Endodermal cell (in vitro differentiated cells): Measurements from ENCODE around the gene MX1. TPM values are rescaled to one million over a fixed set of nuclear protein-coding genes. Genes with fewer than 3 reads are reported as not detected.
A peak's percentile ranks its signal among the peaks of the same experiment; 100 is the strongest.

ENCODE experiments used
- DNase-seq: peaks from one replicate; pipeline ENCODE4 v3.0.0-alpha.2; 2017
- H3K27ac ChIP-seq: 2 replicates; pipeline ENCODE4 v1.5.1; 2013; ENCODE audit warnings: mild to moderate bottlenecking, low read depth, low read length, moderate library complexity
- H3K27me3 ChIP-seq: 2 replicates; pipeline ENCODE4 v1.6.1; 2013; ENCODE audit warnings: mild to moderate bottlenecking, low read length, moderate library complexity; ENCODE audit not compliant: insufficient read depth, control insufficient read depth, poor library complexity, severe bottlenecking
- H3K36me3 ChIP-seq: 2 replicates; pipeline ENCODE4 v1.7.0; 2013; ENCODE audit warnings: mild to moderate bottlenecking, low read length, moderate library complexity; ENCODE audit not compliant: control insufficient read depth, insufficient read depth
- H3K4me1 ChIP-seq: one replicate; pipeline ENCODE4 v1.7.0; 2013; ENCODE audit warnings: low read length; ENCODE audit not compliant: control insufficient read depth, insufficient read depth
- H3K4me3 ChIP-seq: 2 replicates; pipeline ENCODE4 v1.5.1; 2013; ENCODE audit warnings: mild to moderate bottlenecking, low read length, moderate library complexity
- H3K9ac ChIP-seq: 2 replicates; pipeline ENCODE4 v1.6.1; 2013; ENCODE audit warnings: mild to moderate bottlenecking, low read length, moderate library complexity; ENCODE audit not compliant: poor library complexity, severe bottlenecking; ENCODE audit errors: extremely low read depth
- H3K9me3 ChIP-seq: 2 replicates; pipeline ENCODE4 v1.6.1; 2013; ENCODE audit warnings: mild to moderate bottlenecking, low read length, moderate library complexity; ENCODE audit not compliant: control insufficient read depth
- H3K27ac Mint-ChIP-seq: 2 replicates; pipeline ENCODE4 v1.8.0; 2020; ENCODE audit warnings: mixed read lengths
- H3K27me3 Mint-ChIP-seq: 2 replicates; pipeline ENCODE4 v1.8.0; 2021; ENCODE audit warnings: mild to moderate bottlenecking, mixed read lengths; ENCODE audit not compliant: insufficient read depth
- H3K36me3 Mint-ChIP-seq: 2 replicates; pipeline ENCODE4 v1.8.0; 2020; ENCODE audit warnings: low read depth, mixed read lengths
- H3K4me1 Mint-ChIP-seq: 2 replicates; pipeline ENCODE4 v1.8.0; 2020; ENCODE audit warnings: mixed read lengths
- H3K4me3 Mint-ChIP-seq: 2 replicates; pipeline ENCODE4 v1.8.0; 2020; ENCODE audit warnings: mild to moderate bottlenecking, moderate library complexity, mixed read lengths
- H3K9me3 Mint-ChIP-seq: 2 replicates; pipeline ENCODE4 v1.8.0; 2020; ENCODE audit warnings: mild to moderate bottlenecking, mixed read lengths
- WGBS, 2 experiments: methylation state at CpG; one replicate each; pipeline versions ENCODE4 v1.1.5 to v1.1.7; 2013; ENCODE audit warnings: missing lambda C conversion rate in 2 of 2, mixed read lengths in 1 of 2; ENCODE audit not compliant: insufficient coverage in 1 of 2, insufficient read length in 1 of 2; 5-methylcytosine and 5-hydroxymethylcytosine counted together
- total RNA-seq, 2 donors: library from RNA; stranded (reverse); fragmentation: NEBNext Ultra II Directional in 1 of 2; extraction: Animal tissue kit (Norgen Biotek cat#: 25700) in 1 of 2; gene quantifications; 2 replicates in 1 of 2; 3 replicates in 1 of 2; pipeline ENCODE4 v1.2.1, GENCODE V29; 2021
- TF ChIP-seq, protein P1 (sequence below): fragments of 200-600 bp; sonication (generic); conservative IDR thresholded peaks from 2 replicates; pipeline ENCODE4 v1.5.0; 2021; ENCODE audit warnings: antibody characterized with exemption, mild to moderate bottlenecking

The MX1 gene
- total RNA-seq, 2 donors from 2014 or later: 0.42 to 0.84 TPM

DNA sequence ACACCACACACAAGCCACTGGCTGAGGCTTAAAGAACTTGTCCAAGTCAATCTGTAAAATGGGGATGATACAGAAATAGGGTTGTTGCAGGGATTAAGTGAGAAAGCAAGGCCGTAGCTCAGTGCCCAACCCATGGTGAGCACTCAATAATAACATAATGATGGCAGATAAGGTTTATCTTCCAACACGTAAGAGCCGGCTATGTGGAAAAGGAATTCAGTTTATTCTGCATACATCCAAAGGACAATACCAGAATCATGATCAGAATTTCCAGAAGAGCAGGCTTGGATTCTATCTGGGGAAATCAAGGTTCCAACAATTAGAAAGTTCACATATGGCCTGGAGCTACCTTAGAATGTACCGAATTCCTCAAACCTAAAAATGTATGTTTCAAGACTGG lies 77.3 kb downstream of the MX1 start:
- Mint-ChIP-seq H3K9me3 (no peaks in the 10 kb centered on the region), H3K27me3 (peaks cover 30% of the 10 kb centered on the region), H3K36me3 (no peaks in the 10 kb centered on the region), H3K4me3 (no peak overlapping the region), H3K27ac (no peak overlapping the region), H3K4me1 (peaks cover 13% of the 10 kb centered on the region)
- Histone ChIP-seq H3K4me3 (no peak overlapping the region), H3K27ac (no peak overlapping the region), H3K36me3 (no peaks in the 10 kb centered on the region), H3K4me1 (peaks cover 9% of the 10 kb centered on the region), H3K27me3 (peaks cover 35% of the 10 kb centered on the region), H3K9ac (no peak overlapping the region), H3K9me3 (no peaks in the 10 kb centered on the region)
- WGBS, 2 experiments: 92 to 94% methylated on average over 4 of the region's 4 CpGs
- TF ChIP-seq, protein P1, sequence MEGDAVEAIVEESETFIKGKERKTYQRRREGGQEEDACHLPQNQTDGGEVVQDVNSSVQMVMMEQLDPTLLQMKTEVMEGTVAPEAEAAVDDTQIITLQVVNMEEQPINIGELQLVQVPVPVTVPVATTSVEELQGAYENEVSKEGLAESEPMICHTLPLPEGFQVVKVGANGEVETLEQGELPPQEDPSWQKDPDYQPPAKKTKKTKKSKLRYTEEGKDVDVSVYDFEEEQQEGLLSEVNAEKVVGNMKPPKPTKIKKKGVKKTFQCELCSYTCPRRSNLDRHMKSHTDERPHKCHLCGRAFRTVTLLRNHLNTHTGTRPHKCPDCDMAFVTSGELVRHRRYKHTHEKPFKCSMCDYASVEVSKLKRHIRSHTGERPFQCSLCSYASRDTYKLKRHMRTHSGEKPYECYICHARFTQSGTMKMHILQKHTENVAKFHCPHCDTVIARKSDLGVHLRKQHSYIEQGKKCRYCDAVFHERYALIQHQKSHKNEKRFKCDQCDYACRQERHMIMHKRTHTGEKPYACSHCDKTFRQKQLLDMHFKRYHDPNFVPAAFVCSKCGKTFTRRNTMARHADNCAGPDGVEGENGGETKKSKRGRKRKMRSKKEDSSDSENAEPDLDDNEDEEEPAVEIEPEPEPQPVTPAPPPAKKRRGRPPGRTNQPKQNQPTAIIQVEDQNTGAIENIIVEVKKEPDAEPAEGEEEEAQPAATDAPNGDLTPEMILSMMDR: no peak
- no peak for DNase-seq

DNA sequence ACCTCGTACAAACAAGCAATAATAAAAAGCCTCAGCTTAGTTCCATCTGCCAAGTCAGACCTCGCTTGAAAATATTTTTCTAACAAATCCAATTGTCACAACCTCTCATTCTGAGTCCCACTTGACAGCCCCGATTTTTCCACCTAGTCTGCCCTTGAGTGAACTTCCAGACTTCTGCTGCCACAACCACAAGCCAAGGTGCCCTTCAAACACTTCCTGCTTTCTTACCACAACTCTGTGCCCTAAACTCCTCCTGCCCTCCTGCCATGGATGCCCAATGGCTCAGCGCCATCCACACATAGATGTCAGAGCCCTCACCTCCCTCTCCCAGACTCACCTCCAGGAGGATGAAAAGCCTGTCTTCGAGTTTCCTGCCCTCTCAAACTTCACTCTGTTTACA lies 78.0 kb downstream of the MX1 start:
- TF ChIP-seq, protein P1: no peak
- Mint-ChIP-seq H3K4me1 (peaks cover 17% of the 10 kb centered on the region), H3K9me3 (no peaks in the 10 kb centered on the region), H3K27ac (no peak overlapping the region), H3K27me3 (peaks cover 36% of the 10 kb centered on the region), H3K4me3 (no peak overlapping the region), H3K36me3 (no peaks in the 10 kb centered on the region)
- no peak overlapping the region for H3K9ac ChIP-seq
- H3K27me3 ChIP-seq: peaks cover 41% of the 10 kb centered on the region
- DNase-seq: no peak
- no peak overlapping the region for H3K27ac ChIP-seq
- H3K36me3 ChIP-seq: no peaks in the 10 kb centered on the region
- H3K4me1 ChIP-seq: peaks cover 9% of the 10 kb centered on the region
- H3K9me3 ChIP-seq: no peaks in the 10 kb centered on the region
- 77 to 92% methylated on average over 5 of the region's 5 CpGs for WGBS, 2 experiments
- no peak overlapping the region for H3K4me3 ChIP-seq

- H3K4me1 ChIP-seq: peaks cover 9% of the 10 kb centered on the region
- Mint-ChIP-seq H3K27me3 (peaks cover 44% of the 10 kb centered on the region), H3K4me3 (peak overlapping the region; percentile 74), H3K9me3 (no peaks in the 10 kb centered on the region), H3K27ac (peak overlapping the region; percentile 30), H3K4me1 (peaks cover 14% of the 10 kb centered on the region), H3K36me3 (no peaks in the 10 kb centered on the region)
- peak overlapping the region; percentile 83 for H3K4me3 ChIP-seq
- WGBS, 2 experiments: 81% methylated on average over 4 to 7 of the region's 7 CpGs
- H3K27me3 ChIP-seq: peaks cover 50% of the 10 kb centered on the region
- TF ChIP-seq, protein P1: no peak
- DNase-seq: no peak
- no peaks in the 10 kb centered on the region for H3K9me3 ChIP-seq
- H3K27ac ChIP-seq: no peak overlapping the region
- H3K36me3 ChIP-seq: no peaks in the 10 kb centered on the region
- no peak overlapping the region for H3K9ac ChIP-seq
These were observed 80.1 kb downstream of the MX1 start for GRCh38 chr21:41506005-41506594.
